ENCODE results near the gene COTL1.

DNA sequence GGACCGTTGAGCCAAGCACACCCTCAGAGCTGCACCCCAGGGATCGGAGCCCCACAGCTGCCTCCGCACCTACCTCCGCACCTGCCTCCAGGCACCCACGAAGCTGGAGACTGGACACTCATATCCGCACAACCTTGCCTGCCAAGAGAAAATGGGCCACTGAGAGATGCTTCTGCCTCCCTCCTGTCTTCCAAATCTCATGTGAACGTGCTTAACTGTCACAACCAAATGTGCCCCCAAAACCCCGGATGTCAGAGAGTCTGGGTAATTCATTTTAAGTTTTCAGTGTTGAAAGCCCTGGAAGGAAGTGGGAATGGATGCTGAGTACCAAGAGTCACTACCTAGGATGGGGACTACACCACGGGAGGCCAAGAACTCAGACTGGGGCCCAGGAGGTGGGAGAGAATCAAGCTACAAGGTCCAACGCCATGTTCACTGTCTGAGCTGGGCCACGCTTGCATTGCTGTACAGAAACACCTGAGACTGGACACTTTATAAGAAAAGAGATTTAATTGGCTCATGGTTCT lies 63.9 kb downstream of the COTL1 start:
- TF ChIP-seq, protein P1, sequence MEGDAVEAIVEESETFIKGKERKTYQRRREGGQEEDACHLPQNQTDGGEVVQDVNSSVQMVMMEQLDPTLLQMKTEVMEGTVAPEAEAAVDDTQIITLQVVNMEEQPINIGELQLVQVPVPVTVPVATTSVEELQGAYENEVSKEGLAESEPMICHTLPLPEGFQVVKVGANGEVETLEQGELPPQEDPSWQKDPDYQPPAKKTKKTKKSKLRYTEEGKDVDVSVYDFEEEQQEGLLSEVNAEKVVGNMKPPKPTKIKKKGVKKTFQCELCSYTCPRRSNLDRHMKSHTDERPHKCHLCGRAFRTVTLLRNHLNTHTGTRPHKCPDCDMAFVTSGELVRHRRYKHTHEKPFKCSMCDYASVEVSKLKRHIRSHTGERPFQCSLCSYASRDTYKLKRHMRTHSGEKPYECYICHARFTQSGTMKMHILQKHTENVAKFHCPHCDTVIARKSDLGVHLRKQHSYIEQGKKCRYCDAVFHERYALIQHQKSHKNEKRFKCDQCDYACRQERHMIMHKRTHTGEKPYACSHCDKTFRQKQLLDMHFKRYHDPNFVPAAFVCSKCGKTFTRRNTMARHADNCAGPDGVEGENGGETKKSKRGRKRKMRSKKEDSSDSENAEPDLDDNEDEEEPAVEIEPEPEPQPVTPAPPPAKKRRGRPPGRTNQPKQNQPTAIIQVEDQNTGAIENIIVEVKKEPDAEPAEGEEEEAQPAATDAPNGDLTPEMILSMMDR (IDR thresholded peaks at IDR 0.05; ENCODE audit: insufficient read depth, low read depth, low read length) = no peak
- TF ChIP-seq EZH2 (IDR thresholded peaks at IDR 0.05; ENCODE audit: insufficient read depth, low read length) = no peak

All from astrocyte (in vitro differentiated cells and primary cell).